ENCODE measurements around the gene TRMT2A.

The TRMT2A gene

GRCh38 chr22:20109411-20110358 lies 7.3 kb downstream of the TRMT2A start:
- Histone ChIP-seq H3K4me3 (no peak overlapping the region), H3K27ac (no peak overlapping the region)

GRCh38 chr22:20108757-20109230 lies 8.2 kb downstream of the TRMT2A start:
- H3K27ac ChIP-seq, result no peak overlapping the region

GRCh38 chr22:20107951-20108756 lies 8.9 kb downstream of the TRMT2A start:
- H3K27ac ChIP-seq, result no peak overlapping the region
- H3K4me3 ChIP-seq, result no peak overlapping the region

More at GRCh38 chr22:20108757-20109230, 8.2 kb downstream of the TRMT2A start:
- no peak overlapping the region for H3K4me3 ChIP-seq

GRCh38 chr22:20107471-20107901 lies 9.5 kb downstream of the TRMT2A start:
- Histone ChIP-seq H3K4me3 (no peak overlapping the region), H3K27ac (peak overlapping the region in 1 of 21 experiments; percentile 57)

GRCh38 chr22:20106849-20107237 lies 10.2 kb downstream of the TRMT2A start:
- Histone ChIP-seq H3K27ac (peak overlapping the region in 1 of 21 experiments; percentile 57), H3K4me3 (no peak overlapping the region)

GRCh38 chr22:20106205-20106848 lies 10.7 kb downstream of the TRMT2A start:
- H3K4me3 ChIP-seq, result no peak overlapping the region
- peak overlapping the region in 1 of 21 experiments; percentile 57 for H3K27ac ChIP-seq

- no peak overlapping the region for H3K27ac ChIP-seq
Measured at GRCh38 chr22:20105456-20106204, 11.4 kb downstream of the TRMT2A start.

GRCh38 chr22:20102203-20102780 lies 14.7 kb downstream of the TRMT2A start:
- no peak overlapping the region for H3K4me3 ChIP-seq
- H3K27ac ChIP-seq, result no peak overlapping the region

More at GRCh38 chr22:20105456-20106204, 11.4 kb downstream of the TRMT2A start:
- no peak overlapping the region for H3K4me3 ChIP-seq

- H3K4me3 ChIP-seq, result no peak overlapping the region
- H3K27ac ChIP-seq, result no peak overlapping the region
Measured at GRCh38 chr22:20101638-20102037, 15.4 kb downstream of the TRMT2A start.

- Histone ChIP-seq H3K4me3 (no peak overlapping the region), H3K27ac (peak overlapping the region in 7 of 21 experiments; percentile 16 to 66 (median 49))
Measured at GRCh38 chr22:20099099-20099711, 17.8 kb downstream of the TRMT2A start.

GRCh38 chr22:20096574-20097420 lies 20.2 kb downstream of the TRMT2A start:
- Histone ChIP-seq H3K27ac (no peak overlapping the region), H3K4me3 (no peak overlapping the region)

- Histone ChIP-seq H3K27ac (no peak overlapping the region), H3K4me3 (no peak overlapping the region)
Measured at GRCh38 chr22:20095521-20095920, 21.5 kb downstream of the TRMT2A start.

GRCh38 chr22:20094197-20094807 lies 22.7 kb downstream of the TRMT2A start:
- Histone ChIP-seq H3K4me3 (no peak overlapping the region), H3K27ac (peak overlapping the region in 1 of 21 experiments; percentile 19)

GRCh38 chr22:20093418-20094196 lies 23.4 kb downstream of the TRMT2A start:
- Histone ChIP-seq H3K4me3 (no peak overlapping the region), H3K27ac (peak overlapping the region in 1 of 21 experiments; percentile 83)

- Histone ChIP-seq H3K4me3 (no peak overlapping the region), H3K27ac (peak overlapping the region in 7 of 21 experiments; percentile 11 to 83 (median 64))
Measured at GRCh38 chr22:20092477-20092854, 24.6 kb downstream of the TRMT2A start.
